Duodenal mucosa (tissue), 2 donors: ENCODE measurements around the gene TTLL5.

Source experiments
- H3K27ac ChIP-seq: one replicate; pipeline ENCODE4 v1.7.0; 2013; ENCODE audit warnings: low read depth, low read length
- H3K27me3 ChIP-seq, 2 donors: one replicate each; pipeline ENCODE4 v1.7.0; 2013; ENCODE audit warnings: low read length in 2 of 2, control low read depth in 1 of 2; ENCODE audit not compliant: insufficient read depth in 2 of 2, control insufficient read depth in 1 of 2
- H3K36me3 ChIP-seq, 2 donors: one replicate each; pipeline ENCODE4 v1.7.0; 2013; ENCODE audit warnings: low read length in 2 of 2, control low read depth in 1 of 2; ENCODE audit not compliant: insufficient read depth in 2 of 2, control insufficient read depth in 1 of 2
- H3K4me1 ChIP-seq, 2 donors: one replicate each; pipeline ENCODE4 v1.7.0; 2013; ENCODE audit warnings: low read length in 2 of 2, control low read depth in 1 of 2; ENCODE audit not compliant: insufficient read depth in 2 of 2, control insufficient read depth in 1 of 2
- H3K4me3 ChIP-seq, 2 donors: one replicate each; pipeline ENCODE4 v1.7.0; 2013; ENCODE audit warnings: low read length in 2 of 2, low read depth in 1 of 2
- H3K9ac ChIP-seq, 2 donors: one replicate each; pipeline ENCODE4 v1.7.0; 2013; ENCODE audit warnings: low read length in 2 of 2, low read depth in 1 of 2
- H3K9me3 ChIP-seq, 2 donors: one replicate each; pipeline ENCODE4 v1.7.0; 2013; ENCODE audit warnings: low read length in 2 of 2, control low read depth in 1 of 2; ENCODE audit not compliant: control insufficient read depth in 1 of 2

Gene TTLL5

GRCh38 chr14:75727124-75727523 lies 66.1 kb downstream of the TTLL5 start:
- Histone ChIP-seq H3K4me3 (no peak overlapping the region), H3K9ac (no peak overlapping the region), H3K4me1 (peaks cover 0 to 6% of the 10 kb centered on the region in 2 donors), H3K27ac (no peak overlapping the region), H3K36me3 (peaks cover 5 to 13% of the 10 kb centered on the region in 2 donors), H3K9me3 (peaks cover 0 to 5% of the 10 kb centered on the region in 2 donors), H3K27me3 (no peaks in the 10 kb centered on the region)

- no peaks in the 10 kb centered on the region for H3K27me3 ChIP-seq
- H3K27ac ChIP-seq: no peak overlapping the region
- no peak overlapping the region for H3K4me3 ChIP-seq
- peaks cover 6 to 7% of the 10 kb centered on the region in 2 donors for H3K36me3 ChIP-seq
- H3K4me1 ChIP-seq: no peaks in the 10 kb centered on the region
- H3K9me3 ChIP-seq: no peaks in the 10 kb centered on the region
- no peak overlapping the region for H3K9ac ChIP-seq
Measured at GRCh38 chr14:75732888-75733287, 71.8 kb downstream of the TTLL5 start.

GRCh38 chr14:75734854-75735253 lies 73.8 kb downstream of the TTLL5 start:
- H3K4me3 ChIP-seq: no peak overlapping the region
- no peaks in the 10 kb centered on the region for H3K9me3 ChIP-seq
- H3K36me3 ChIP-seq: peaks cover 6 to 7% of the 10 kb centered on the region in 2 donors
- no peak overlapping the region for H3K9ac ChIP-seq
- H3K27me3 ChIP-seq: no peaks in the 10 kb centered on the region
- H3K27ac ChIP-seq: no peak overlapping the region
- H3K4me1 ChIP-seq: no peaks in the 10 kb centered on the region

GRCh38 chr14:75736845-75737485 lies 75.9 kb downstream of the TTLL5 start:
- H3K27ac ChIP-seq: no peak overlapping the region
- H3K27me3 ChIP-seq: no peaks in the 10 kb centered on the region
- no peaks in the 10 kb centered on the region for H3K9me3 ChIP-seq
- no peak overlapping the region for H3K4me3 ChIP-seq
- H3K4me1 ChIP-seq: no peaks in the 10 kb centered on the region
- peaks cover 6 to 7% of the 10 kb centered on the region in 2 donors for H3K36me3 ChIP-seq
- no peak overlapping the region for H3K9ac ChIP-seq

GRCh38 chr14:75738192-75738591 lies 77.1 kb downstream of the TTLL5 start:
- Histone ChIP-seq H3K4me1 (no peaks in the 10 kb centered on the region), H3K36me3 (peaks cover 6 to 11% of the 10 kb centered on the region in 2 donors)

GRCh38 chr14:75742867-75743266 lies 81.8 kb downstream of the TTLL5 start:
- Histone ChIP-seq H3K4me3 (no peak overlapping the region), H3K9ac (no peak overlapping the region)

More at GRCh38 chr14:75738192-75738591, 77.1 kb downstream of the TTLL5 start:
- Histone ChIP-seq H3K27ac (no peak overlapping the region), H3K4me3 (no peak overlapping the region), H3K9ac (no peak overlapping the region), H3K9me3 (no peaks in the 10 kb centered on the region), H3K27me3 (no peaks in the 10 kb centered on the region)

GRCh38 chr14:75747899-75748298 lies 86.9 kb downstream of the TTLL5 start:
- H3K27me3 ChIP-seq: no peaks in the 10 kb centered on the region
- no peak overlapping the region for H3K27ac ChIP-seq
- H3K4me1 ChIP-seq: no peaks in the 10 kb centered on the region
- no peak overlapping the region for H3K9ac ChIP-seq
- H3K36me3 ChIP-seq: peaks cover 2 to 21% of the 10 kb centered on the region in 2 donors
- no peak overlapping the region for H3K4me3 ChIP-seq
- no peaks in the 10 kb centered on the region for H3K9me3 ChIP-seq

More at GRCh38 chr14:75742867-75743266, 81.8 kb downstream of the TTLL5 start:
- Histone ChIP-seq H3K9me3 (no peaks in the 10 kb centered on the region), H3K27ac (no peak overlapping the region), H3K27me3 (no peaks in the 10 kb centered on the region), H3K36me3 (peaks cover 4 to 18% of the 10 kb centered on the region in 2 donors), H3K4me1 (no peaks in the 10 kb centered on the region)

GRCh38 chr14:75748336-75748735 lies 87.3 kb downstream of the TTLL5 start:
- no peak overlapping the region for H3K4me3 ChIP-seq
- no peak overlapping the region for H3K27ac ChIP-seq
- H3K36me3 ChIP-seq: peaks cover 0 to 21% of the 10 kb centered on the region in 2 donors
- no peaks in the 10 kb centered on the region for H3K27me3 ChIP-seq
- H3K9ac ChIP-seq: no peak overlapping the region
- H3K9me3 ChIP-seq: no peaks in the 10 kb centered on the region
- H3K4me1 ChIP-seq: no peaks in the 10 kb centered on the region

- Histone ChIP-seq H3K36me3 (peaks cover 0 to 14% of the 10 kb centered on the region in 2 donors), H3K4me1 (no peaks in the 10 kb centered on the region), H3K27me3 (no peaks in the 10 kb centered on the region), H3K9me3 (no peaks in the 10 kb centered on the region), H3K4me3 (no peak overlapping the region), H3K27ac (no peak overlapping the region), H3K9ac (no peak overlapping the region)
Measured at GRCh38 chr14:75751296-75751695, 90.2 kb downstream of the TTLL5 start.

GRCh38 chr14:75752086-75752485 lies 91.0 kb downstream of the TTLL5 start:
- no peak overlapping the region for H3K9ac ChIP-seq
- no peak overlapping the region for H3K27ac ChIP-seq
- peaks cover 0 to 6% of the 10 kb centered on the region in 2 donors for H3K36me3 ChIP-seq
- no peaks in the 10 kb centered on the region for H3K27me3 ChIP-seq
- no peak overlapping the region for H3K4me3 ChIP-seq
- no peaks in the 10 kb centered on the region for H3K4me1 ChIP-seq
- H3K9me3 ChIP-seq: no peaks in the 10 kb centered on the region
